NCI-H2107 treated with DMSO at 0.1 percent for 48 hours (cell line): ENCODE results near the gene MUC5B.
"Not testable (repeated sequence)": the region's sequence is repeated elsewhere in the genome, so short reads cannot be mapped to it uniquely, and the experiment has no call there.

Source experiments
- DNase-seq: peaks from one replicate; lab custom pipeline; 2025; ENCODE audit not compliant: unreplicated experiment; lab: John Stamatoyannopoulos, UW

The MUC5B gene

GRCh38 chr11:1222491-1223345 lies at the start of gene MUC5B:
Gene MUC5B (plus strand): TSS chr11:1223066. CDS start chr11:1223124, 58 bp downstream.
- no peak for DNase-seq

GRCh38 chr11:1173396-1173795 lies 49.5 kb upstream of the MUC5B start:
- DNase-seq: not testable (repeated sequence)

- DNase-seq: no peak
These were observed 48.2 kb upstream of the MUC5B start for GRCh38 chr11:1174441-1175370.

GRCh38 chr11:1175461-1176223 lies 47.2 kb upstream of the MUC5B start:
- DNase-seq: no peak

GRCh38 chr11:1176224-1177019 lies 46.4 kb upstream of the MUC5B start:
- DNase-seq: no peak

GRCh38 chr11:1177020-1177770 lies 45.7 kb upstream of the MUC5B start:
- DNase-seq: no peak

GRCh38 chr11:1177771-1178090 lies 45.1 kb upstream of the MUC5B start:
- DNase-seq: no peak

- no peak for DNase-seq
These were observed 44.5 kb upstream of the MUC5B start for GRCh38 chr11:1178201-1178885.

- no peak for DNase-seq
These were observed 44.0 kb upstream of the MUC5B start for GRCh38 chr11:1178906-1179305.

GRCh38 chr11:1179641-1180040 lies 43.2 kb upstream of the MUC5B start:
- DNase-seq: no peak

GRCh38 chr11:1180171-1180570 lies 42.7 kb upstream of the MUC5B start:
- no peak for DNase-seq

GRCh38 chr11:1180947-1181391 lies 41.9 kb upstream of the MUC5B start:
- no peak for DNase-seq

- no peak for DNase-seq
These were observed 41.4 kb upstream of the MUC5B start for GRCh38 chr11:1181420-1181819.

GRCh38 chr11:1181853-1182535 lies 40.9 kb upstream of the MUC5B start:
- DNase-seq: no peak

GRCh38 chr11:1184139-1184538 lies 38.7 kb upstream of the MUC5B start:
- DNase-seq: not testable (repeated sequence)

GRCh38 chr11:1188451-1189130 lies 34.3 kb upstream of the MUC5B start:
- not testable (repeated sequence) for DNase-seq

GRCh38 chr11:1189816-1190215 lies 33.0 kb upstream of the MUC5B start:
- not testable (repeated sequence) for DNase-seq
